Spleen (tissue), 11 donors: ENCODE results near the gene CCNL2. TPM values are rescaled to one million over a fixed set of nuclear protein-coding genes. Genes with fewer than 3 reads are reported as not detected.

Experiments used
- DNase-seq: peaks from one replicate; pipeline ENCODE4 v3.0.0-alpha.2; 2020
- H3K27ac ChIP-seq, 8 donors: fragments of 200-600 bp; sonication (generic) in 7 of 8; 1 replicate in 4 of 8; 2 replicates in 4 of 8; pipeline versions ENCODE4 v1.5.0 to v1.8.0; 2016 to 2021; ENCODE audit warnings: inconsistent platforms in 4 of 8, mild to moderate bottlenecking in 4 of 8, moderate library complexity in 1 of 8
- H3K27me3 ChIP-seq, 7 donors: fragments of 200-600 bp; sonication (generic) in 6 of 7; replicated peaks in 1 of 7; 1 replicate in 4 of 7; 2 replicates in 3 of 7; pipeline versions ENCODE4 v1.5.0 to v1.8.0; 2016 to 2021; ENCODE audit warnings: inconsistent platforms in 3 of 7, mild to moderate bottlenecking in 1 of 7
- H3K36me3 ChIP-seq, 6 donors: fragments of 200-600 bp; sonication (generic) in 5 of 6; 1 replicate in 4 of 6; 2 replicates in 2 of 6; pipeline versions ENCODE4 v1.5.0 to v1.8.0; 2016 to 2021; ENCODE audit warnings: inconsistent platforms in 2 of 6
- H3K4me1 ChIP-seq, 6 donors: fragments of 200-600 bp; sonication (generic) in 5 of 6; 1 replicate in 3 of 6; 2 replicates in 3 of 6; pipeline versions ENCODE4 v1.5.0 to v1.8.0; 2016 to 2021; ENCODE audit warnings: inconsistent platforms in 3 of 6
- H3K4me3 ChIP-seq, 8 donors: fragments of 200-600 bp; sonication (generic) in 7 of 8; 1 replicate in 4 of 8; 2 replicates in 4 of 8; pipeline versions ENCODE4 v1.5.0 to v1.8.0; 2016 to 2021; ENCODE audit warnings: inconsistent platforms in 4 of 8, mild to moderate bottlenecking in 4 of 8, moderate library complexity in 2 of 8
- H3K9me3 ChIP-seq, 8 donors: fragments of 200-600 bp; sonication (generic) in 7 of 8; 1 replicate in 4 of 8; 2 replicates in 4 of 8; pipeline versions ENCODE4 v1.5.0 to v1.8.0; 2016 to 2021; ENCODE audit warnings: inconsistent platforms in 4 of 8
- CTCF ChIP-seq, 11 experiments: fragments of 200-600 bp in 7 of 11; fragments of 450-650 bp in 4 of 11; sonication (generic) in 4 of 11; IDR thresholded peaks in 8 of 11; conservative IDR thresholded peaks in 3 of 11; 1 replicate in 7 of 11; 2 replicates in 4 of 11; pipeline versions ENCODE4 v1.4.0 to v1.8.0; 2016 to 2021; ENCODE audit warnings: antibody characterized with exemption in 11 of 11, inconsistent platforms in 4 of 11, mild to moderate bottlenecking in 1 of 11
- POLR2A ChIP-seq, 3 donors: fragments of 450-650 bp; IDR thresholded peaks; one replicate each; pipeline ENCODE4 v1.5.1; 2017; ENCODE audit warnings: antibody characterized with exemption in 3 of 3, mild to moderate bottlenecking in 1 of 3
- POLR2AphosphoS5 ChIP-seq, 3 donors: sonication (generic); formaldehyde crosslinking; IDR thresholded peaks; one replicate each; pipeline ENCODE4 v1.5.1; 2017; ENCODE audit warnings: antibody characterized with exemption in 3 of 3
- WGBS, 5 donors: extraction: QIAGEN DNeasy Blood & Tissue Kit in 3 of 5; methylation state at CpG; one replicate each; pipeline versions ENCODE4 v1.1.5 to v1.1.7; 2013 to 2018; 5-methylcytosine and 5-hydroxymethylcytosine counted together
- intact Hi-C: fragments of 100-400 bp; cut with DNase I; formaldehyde crosslinking; loops from one replicate; pipeline ENCODE4 v1.15.0; 2023; ENCODE audit warnings: low total_unique reads
- polyA plus RNA-seq, 3 donors: library from polyadenylated mRNA; stranded (reverse); fragments of 200-250 nt; gene quantifications; one replicate each; pipeline ENCODE4 v1.2.1, GENCODE V29; 2013
- total RNA-seq, 7 donors: library from RNA; depleted of rRNA in 3 of 7; stranded (reverse); fragments of >200 nt in 3 of 7; fragmentation: NEBNext Ultra II Directional in 4 of 7; extraction: Animal tissue kit (Norgen Biotek cat#: 25700) in 4 of 7; gene quantifications; one replicate each; pipeline versions ENCODE4 v1.1.0 to v1.2.1, GENCODE V29; 2016 to 2021
- donor health status: healthy with polysubstance abuse.
- donor health status: DM: no; HTN: no; CAD: no; lungs with moderate emphysema.
- donor health status: DM: no; HTN: no; CAD: no.
- donor health status: Bipolar disorder and iron deficiency.
- donor health status: healthy.
- donor health status: DM: no; HTN: no; CAD: no.
- donor health status: DM: yes; HTN: yes; CAD: no.

Gene CCNL2
- total and polyA plus RNA-seq, 10 donors, result 111 to 299 (median 204) TPM

GRCh38 chr1:1345860-1346500 is 53.2 kb downstream of the CCNL2 start:
- Histone ChIP-seq H3K9me3 (no peaks in the 10 kb centered on the region), H3K4me3 (no peak overlapping the region), H3K27ac (no peak overlapping the region), H3K27me3 (no peaks in the 10 kb centered on the region), H3K36me3 (peaks cover 0 to 14% (median 0%) of the 10 kb centered on the region in 6 donors), H3K4me1 (peaks cover 13 to 44% (median 30%) of the 10 kb centered on the region in 6 donors)
- 86 to 93% (median 87%) methylated on average over 6 to 12 of the region's 12 CpGs for WGBS, 5 donors
- intact Hi-C loops, result no loop called here
- no peak for DNase-seq
- TF ChIP-seq CTCF (IDR thresholded peaks at IDR 0.05 in 8 of 11, conservative IDR thresholded peaks at IDR 0.05 in 3 of 11), result no peak
- no peak for TF ChIP-seq POLR2AphosphoS5 (IDR thresholded peaks at IDR 0.05)
- no peak for TF ChIP-seq POLR2A (IDR thresholded peaks at IDR 0.05)

- no peak overlapping the region for H3K4me3 ChIP-seq
- WGBS, 5 donors, result 82 to 94% (median 85%) methylated on average over 9 to 16 of the region's 16 CpGs
Observed at GRCh38 chr1:1345384-1345783, 53.8 kb downstream of the CCNL2 start.

GRCh38 chr1:1344655-1345361 is 54.3 kb downstream of the CCNL2 start:
- no peak for DNase-seq
- TF ChIP-seq POLR2AphosphoS5 (IDR thresholded peaks at IDR 0.05) (no peak), POLR2A (IDR thresholded peaks at IDR 0.05) (no peak), CTCF (IDR thresholded peaks at IDR 0.05 in 8 of 11, conservative IDR thresholded peaks at IDR 0.05 in 3 of 11) (peak in 2 of 11 experiments; percentile 27 to 32)
- Histone ChIP-seq H3K4me3 (no peak overlapping the region), H3K9me3 (no peaks in the 10 kb centered on the region), H3K36me3 (peaks cover 0 to 22% (median 4%) of the 10 kb centered on the region in 6 donors), H3K27me3 (no peaks in the 10 kb centered on the region), H3K27ac (no peak overlapping the region), H3K4me1 (peaks cover 13 to 44% (median 30%) of the 10 kb centered on the region in 6 donors)
- 76 to 88% (median 85%) methylated on average over 7 to 15 of the region's 15 CpGs for WGBS, 5 donors
- intact Hi-C loops, result no loop called here

More at GRCh38 chr1:1345384-1345783, 53.8 kb downstream of the CCNL2 start:
- Histone ChIP-seq H3K36me3 (peaks cover 0 to 16% (median under 1%) of the 10 kb centered on the region in 6 donors), H3K27me3 (no peaks in the 10 kb centered on the region), H3K27ac (no peak overlapping the region), H3K4me1 (peaks cover 13 to 44% (median 30%) of the 10 kb centered on the region in 6 donors), H3K9me3 (no peaks in the 10 kb centered on the region)
- intact Hi-C loops, result no loop called here
- TF ChIP-seq POLR2A (IDR thresholded peaks at IDR 0.05) (no peak), CTCF (IDR thresholded peaks at IDR 0.05 in 8 of 11, conservative IDR thresholded peaks at IDR 0.05 in 3 of 11) (no peak), POLR2AphosphoS5 (IDR thresholded peaks at IDR 0.05) (no peak)
- DNase-seq, result no peak

GRCh38 chr1:1343811-1344421 is 55.2 kb downstream of the CCNL2 start:
- no peak for TF ChIP-seq CTCF (IDR thresholded peaks at IDR 0.05 in 8 of 11, conservative IDR thresholded peaks at IDR 0.05 in 3 of 11)
- no peak for TF ChIP-seq POLR2A (IDR thresholded peaks at IDR 0.05)
- TF ChIP-seq POLR2AphosphoS5 (IDR thresholded peaks at IDR 0.05), result no peak
- no peak overlapping the region for H3K27ac ChIP-seq

More at GRCh38 chr1:1343811-1344421, 55.2 kb downstream of the CCNL2 start:
- H3K36me3 ChIP-seq, result peaks cover 0 to 31% (median 8%) of the 10 kb centered on the region in 6 donors
- H3K9me3 ChIP-seq, result no peaks in the 10 kb centered on the region
- H3K4me1 ChIP-seq, result peaks cover 13 to 44% (median 30%) of the 10 kb centered on the region in 6 donors
- 84 to 95% (median 92%) methylated on average over 16 to 24 of the region's 24 CpGs for WGBS, 5 donors
- no peak for DNase-seq
- H3K4me3 ChIP-seq, result no peak overlapping the region
- intact Hi-C loops, result no loop called here
- no peaks in the 10 kb centered on the region for H3K27me3 ChIP-seq
